Lower leg skin (tissue), 3 donors: ENCODE results near the gene POLL.

Experiments used
- POLR2A ChIP-seq, 2 donors: fragments of 450-650 bp; IDR thresholded peaks; one replicate each; pipeline ENCODE4 v1.6.1; 2016 to 2017; ENCODE audit warnings: antibody characterized with exemption in 2 of 2, mild to moderate bottlenecking in 1 of 2, moderate library complexity in 1 of 2
- TF ChIP-seq, protein P1 (sequence below), 3 donors: fragments of 450-650 bp; IDR thresholded peaks; one replicate each; pipeline ENCODE4 v1.5.1; 2016; ENCODE audit warnings: antibody characterized with exemption in 3 of 3, mild to moderate bottlenecking in 3 of 3, moderate library complexity in 2 of 3

DNA sequence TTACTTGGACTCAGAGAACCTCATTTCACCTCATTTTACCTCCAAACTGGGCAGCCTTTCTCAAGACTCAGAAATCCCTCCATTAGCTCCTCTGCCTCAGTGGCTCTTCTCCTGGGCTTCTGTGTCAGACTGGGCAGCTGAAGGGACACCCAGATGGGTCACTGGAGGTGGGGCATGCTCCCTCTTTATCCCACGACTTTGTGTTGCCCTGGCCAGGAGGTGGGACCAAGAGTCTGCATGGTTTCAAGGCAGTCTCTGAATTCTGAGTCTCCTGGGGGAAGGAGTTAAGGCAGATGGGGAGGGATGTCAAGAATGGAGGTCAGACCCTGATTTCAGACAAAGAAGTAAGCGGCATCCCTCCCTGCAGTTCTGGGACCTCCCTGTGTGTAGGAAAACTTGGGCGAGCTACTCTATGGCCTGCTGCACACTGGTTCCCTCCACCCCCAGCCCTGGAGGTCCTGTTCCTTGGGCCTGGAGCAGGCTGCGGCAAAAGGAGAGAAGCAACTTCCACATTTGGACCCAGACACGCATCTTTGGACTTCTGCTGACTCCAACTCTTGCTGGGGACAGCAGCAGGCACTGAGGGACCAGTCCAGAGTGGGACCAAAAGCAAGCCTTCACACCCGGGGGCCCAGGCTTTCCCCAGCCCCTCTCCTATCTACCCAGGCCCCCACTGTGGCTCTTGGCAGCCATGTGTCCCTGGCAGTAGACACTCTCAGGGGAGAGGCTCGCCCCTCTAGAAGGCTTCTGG is 10.8 kb downstream of the POLL start:
- TF ChIP-seq, protein P1, sequence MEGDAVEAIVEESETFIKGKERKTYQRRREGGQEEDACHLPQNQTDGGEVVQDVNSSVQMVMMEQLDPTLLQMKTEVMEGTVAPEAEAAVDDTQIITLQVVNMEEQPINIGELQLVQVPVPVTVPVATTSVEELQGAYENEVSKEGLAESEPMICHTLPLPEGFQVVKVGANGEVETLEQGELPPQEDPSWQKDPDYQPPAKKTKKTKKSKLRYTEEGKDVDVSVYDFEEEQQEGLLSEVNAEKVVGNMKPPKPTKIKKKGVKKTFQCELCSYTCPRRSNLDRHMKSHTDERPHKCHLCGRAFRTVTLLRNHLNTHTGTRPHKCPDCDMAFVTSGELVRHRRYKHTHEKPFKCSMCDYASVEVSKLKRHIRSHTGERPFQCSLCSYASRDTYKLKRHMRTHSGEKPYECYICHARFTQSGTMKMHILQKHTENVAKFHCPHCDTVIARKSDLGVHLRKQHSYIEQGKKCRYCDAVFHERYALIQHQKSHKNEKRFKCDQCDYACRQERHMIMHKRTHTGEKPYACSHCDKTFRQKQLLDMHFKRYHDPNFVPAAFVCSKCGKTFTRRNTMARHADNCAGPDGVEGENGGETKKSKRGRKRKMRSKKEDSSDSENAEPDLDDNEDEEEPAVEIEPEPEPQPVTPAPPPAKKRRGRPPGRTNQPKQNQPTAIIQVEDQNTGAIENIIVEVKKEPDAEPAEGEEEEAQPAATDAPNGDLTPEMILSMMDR (IDR thresholded peaks at IDR 0.05), result no peak
- no peak for TF ChIP-seq POLR2A (IDR thresholded peaks at IDR 0.05)
